NCI-H526 treated with DMSO at 0.1 percent for 48 hours (cell line): ENCODE measurements around the gene PUM1.
A peak's percentile ranks its signal among the peaks of the same experiment; 100 is the strongest.

Source experiments
- DNase-seq: peaks from one replicate; lab custom pipeline; 2025; lab: John Stamatoyannopoulos, UW

The PUM1 gene

DNA sequence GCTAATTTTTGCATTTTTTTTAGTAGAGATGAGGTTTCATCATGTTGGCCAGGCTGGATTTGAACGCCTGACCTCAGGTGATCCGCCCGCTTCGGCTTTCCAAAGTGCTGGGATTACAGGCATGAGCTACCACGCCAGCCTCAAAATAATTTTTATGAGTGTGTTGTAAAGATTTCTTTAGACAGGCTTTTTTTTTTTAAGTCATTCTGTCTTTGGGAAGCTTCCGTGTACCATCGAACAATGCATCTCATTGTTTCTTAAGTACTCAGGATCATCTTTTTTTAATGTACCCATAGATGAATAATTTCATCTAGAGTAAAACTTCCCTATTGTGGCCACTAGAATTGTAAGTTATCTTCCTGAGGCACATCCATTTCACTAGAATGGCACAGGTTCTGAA is 137.3 kb downstream of the PUM1 start:
- DNase-seq: no peak

GRCh38 chr1:30927448-30927847 is 138.1 kb downstream of the PUM1 start:
- no peak for DNase-seq

DNA sequence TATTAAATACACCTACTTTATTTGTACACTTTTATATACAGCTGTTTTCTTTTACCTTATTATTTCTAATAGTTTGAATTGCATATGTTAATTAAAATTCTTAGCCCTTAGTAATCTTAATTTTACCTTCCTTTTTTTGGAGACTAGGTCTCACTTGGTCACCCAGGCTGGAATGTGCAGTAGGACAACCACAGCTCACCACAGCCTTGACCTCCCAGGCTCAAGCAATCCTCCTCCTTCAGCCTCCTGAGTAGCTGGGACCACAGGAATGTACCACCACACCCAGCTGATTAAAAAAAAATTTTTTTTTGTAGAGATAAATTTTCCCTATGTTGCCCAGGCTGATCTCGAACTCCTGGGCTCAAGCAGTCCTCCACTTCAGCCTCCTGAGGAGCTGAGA is 141.9 kb downstream of the PUM1 start:
- no peak for DNase-seq

- DNase-seq: no peak
These were observed 144.7 kb downstream of the PUM1 start for GRCh38 chr1:30920827-30921226.

- DNase-seq: no peak
These were observed 146.3 kb downstream of the PUM1 start for GRCh38 chr1:30919025-30919881.

- no peak for DNase-seq
These were observed 149.2 kb downstream of the PUM1 start for GRCh38 chr1:30916296-30916695.

DNA sequence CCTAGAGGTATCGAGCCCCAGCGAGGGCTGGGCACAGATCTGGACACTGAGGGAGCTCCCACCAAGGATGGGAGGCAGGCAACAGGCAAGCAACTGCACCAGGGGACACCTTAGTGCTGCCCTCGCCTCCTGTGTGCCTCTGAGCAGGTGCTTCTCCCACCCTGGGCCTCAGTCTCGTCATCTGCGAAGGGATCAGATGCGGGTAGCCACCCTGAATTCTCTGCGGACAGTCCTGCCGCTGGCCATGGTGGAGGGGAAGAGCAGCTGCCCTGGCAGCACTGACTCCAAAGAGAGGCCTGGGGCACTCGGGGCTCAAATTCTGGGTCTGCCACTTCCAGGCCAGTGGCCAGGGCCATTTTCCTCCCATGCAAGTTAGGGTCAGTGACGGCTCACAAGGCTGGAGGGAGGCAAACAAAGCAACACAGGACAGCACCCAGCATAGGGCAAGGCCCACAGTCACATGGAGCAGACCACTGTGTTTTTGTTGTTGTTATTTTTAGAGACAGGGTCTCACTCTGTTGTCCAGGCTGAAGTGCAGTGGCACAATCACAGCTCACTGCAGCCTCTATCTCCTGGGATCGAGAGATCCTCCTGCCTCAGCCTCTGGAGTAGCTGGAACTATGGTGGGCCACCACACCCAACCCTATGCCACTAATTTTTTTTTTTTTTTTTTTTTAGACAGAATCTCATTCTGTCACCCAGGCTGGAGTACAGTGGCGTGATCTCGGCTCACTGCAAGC is 149.9 kb downstream of the PUM1 start:
- no peak for DNase-seq

DNA sequence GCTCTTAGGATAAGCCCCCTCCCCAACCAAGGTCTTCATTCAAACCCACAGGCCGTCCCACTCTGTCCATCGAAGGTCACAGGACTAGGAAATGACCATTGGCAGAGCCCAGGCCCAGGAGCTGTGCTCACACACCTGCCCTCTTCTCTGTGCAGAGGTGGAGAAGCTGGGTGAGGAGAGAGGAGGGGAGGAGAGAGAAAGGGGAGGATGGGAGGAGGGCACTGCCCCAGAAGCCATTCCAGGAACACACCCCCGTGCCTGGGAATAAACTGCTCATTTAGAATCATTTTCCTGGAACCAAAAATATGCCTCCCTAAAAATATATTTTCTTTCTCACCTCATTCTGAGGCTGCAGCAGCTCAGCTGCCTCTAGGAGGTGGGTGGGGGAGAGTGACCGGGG is 150.6 kb downstream of the PUM1 start:
- DNase-seq: no peak

DNA sequence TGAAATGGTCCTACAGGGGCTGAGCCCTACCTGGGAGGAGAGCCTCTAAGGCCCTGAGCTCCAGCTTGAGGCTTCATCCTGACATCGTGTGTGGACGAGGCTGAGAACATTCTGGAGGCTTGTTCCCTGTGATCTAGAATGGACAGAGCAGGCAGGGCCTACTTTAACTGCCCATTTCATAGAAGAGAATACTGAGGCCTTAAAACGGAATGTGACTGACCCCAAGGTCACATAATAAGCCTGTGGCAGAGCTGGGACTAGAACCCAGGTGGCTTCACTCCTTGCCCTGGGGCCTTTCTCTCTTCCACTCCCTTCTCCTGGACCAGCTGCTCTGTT is 151.0 kb downstream of the PUM1 start:
- DNase-seq: no peak

GRCh38 chr1:30912913-30913652 is 152.4 kb downstream of the PUM1 start:
- no peak for DNase-seq

GRCh38 chr1:30912224-30912623 is 153.3 kb downstream of the PUM1 start:
- DNase-seq: no peak

DNA sequence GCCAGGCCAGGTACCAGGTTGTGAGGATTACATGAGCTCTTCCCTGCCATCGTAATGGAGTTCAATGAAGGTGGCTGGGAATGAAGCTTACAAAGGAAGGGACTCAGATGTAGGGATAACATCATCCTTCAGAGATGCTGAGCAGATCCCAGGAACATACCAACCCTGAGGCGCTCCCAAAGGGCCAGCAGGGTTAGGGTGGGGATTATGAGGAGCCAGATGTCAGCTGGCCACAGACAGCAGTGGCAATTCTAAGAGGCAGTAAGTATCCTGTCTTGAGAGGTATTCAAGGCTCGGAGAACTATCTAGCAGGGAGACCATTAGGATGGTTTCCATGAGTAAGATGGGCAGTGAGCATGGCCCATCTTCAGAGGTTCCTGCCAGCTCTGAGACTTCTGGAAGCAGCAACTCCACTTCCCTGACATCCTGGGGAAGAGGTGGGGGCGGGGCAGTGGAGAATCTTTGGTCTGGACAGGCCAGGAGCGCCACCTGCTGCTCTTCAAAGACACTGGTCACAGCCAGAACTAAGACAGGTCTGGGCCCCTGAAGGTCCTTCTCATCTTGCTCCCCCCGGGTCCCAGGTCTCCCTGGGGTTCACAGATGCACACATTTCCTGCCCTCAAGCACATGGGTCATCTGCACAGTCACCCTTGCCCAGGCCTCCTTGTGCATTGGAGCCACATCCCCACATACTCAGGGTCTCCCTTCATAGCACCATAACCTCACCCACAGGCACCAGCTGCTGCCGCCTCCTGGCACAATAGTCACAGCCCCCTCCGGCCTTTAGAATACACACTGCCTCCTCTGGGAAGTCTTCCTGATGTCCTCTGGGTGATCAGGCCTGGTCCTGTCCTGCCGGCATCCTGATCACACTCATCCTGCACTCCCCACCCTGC is 154.2 kb downstream of the PUM1 start:
- DNase-seq: peak; percentile 81

GRCh38 chr1:30909365-30910068 is 156.0 kb downstream of the PUM1 start:
- DNase-seq: no peak

GRCh38 chr1:30908696-30909364 is 156.7 kb downstream of the PUM1 start, which contains the start of gene SDC3:
Gene SDC3, minus strand, starts transcription at chr1:30908758. Its CDS starts 172 bp downstream, at chr1:30908586.
- peak; percentile 31 for DNase-seq

GRCh38 chr1:30908316-30908695 is 157.2 kb downstream of the PUM1 start:
- no peak for DNase-seq

DNA sequence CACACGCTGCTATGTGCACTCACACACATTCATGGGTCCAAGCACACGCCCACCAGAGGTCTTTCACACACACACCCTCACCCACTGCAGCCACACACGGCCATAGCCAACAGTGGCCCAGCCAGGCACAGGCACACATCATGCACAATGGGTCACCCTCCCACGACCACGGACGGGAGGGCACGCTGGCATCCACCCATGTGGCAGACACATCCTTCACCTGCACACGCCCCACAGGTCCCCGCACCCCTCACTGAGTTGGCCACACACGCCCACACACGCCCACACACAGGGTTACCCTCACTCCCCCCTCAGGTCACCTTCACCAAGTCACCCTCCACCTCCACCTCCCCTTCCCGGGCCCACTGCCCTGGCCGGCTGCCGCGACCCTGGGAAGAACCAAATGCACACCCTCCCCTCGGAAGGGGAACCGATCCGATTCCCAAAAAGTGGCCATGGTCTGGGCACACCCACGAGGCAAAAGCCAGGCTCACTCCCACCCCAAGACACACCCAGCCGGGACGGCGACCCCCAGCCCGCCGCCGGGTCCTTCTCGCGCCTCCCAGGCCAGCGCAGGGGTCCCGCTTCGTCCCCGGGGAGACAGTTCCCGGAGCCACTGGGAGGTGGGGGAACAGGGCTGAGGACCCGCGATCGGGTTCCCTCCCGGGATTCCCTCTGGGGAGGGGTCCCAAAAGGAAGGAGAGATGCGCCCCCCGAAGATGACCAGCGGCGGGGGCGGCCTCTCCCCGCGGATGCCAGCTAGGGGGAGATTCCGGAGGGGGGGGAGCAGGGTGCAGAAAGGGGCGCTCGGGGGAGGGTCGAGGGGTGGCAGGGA is 157.8 kb downstream of the PUM1 start:
- no peak for DNase-seq

DNA sequence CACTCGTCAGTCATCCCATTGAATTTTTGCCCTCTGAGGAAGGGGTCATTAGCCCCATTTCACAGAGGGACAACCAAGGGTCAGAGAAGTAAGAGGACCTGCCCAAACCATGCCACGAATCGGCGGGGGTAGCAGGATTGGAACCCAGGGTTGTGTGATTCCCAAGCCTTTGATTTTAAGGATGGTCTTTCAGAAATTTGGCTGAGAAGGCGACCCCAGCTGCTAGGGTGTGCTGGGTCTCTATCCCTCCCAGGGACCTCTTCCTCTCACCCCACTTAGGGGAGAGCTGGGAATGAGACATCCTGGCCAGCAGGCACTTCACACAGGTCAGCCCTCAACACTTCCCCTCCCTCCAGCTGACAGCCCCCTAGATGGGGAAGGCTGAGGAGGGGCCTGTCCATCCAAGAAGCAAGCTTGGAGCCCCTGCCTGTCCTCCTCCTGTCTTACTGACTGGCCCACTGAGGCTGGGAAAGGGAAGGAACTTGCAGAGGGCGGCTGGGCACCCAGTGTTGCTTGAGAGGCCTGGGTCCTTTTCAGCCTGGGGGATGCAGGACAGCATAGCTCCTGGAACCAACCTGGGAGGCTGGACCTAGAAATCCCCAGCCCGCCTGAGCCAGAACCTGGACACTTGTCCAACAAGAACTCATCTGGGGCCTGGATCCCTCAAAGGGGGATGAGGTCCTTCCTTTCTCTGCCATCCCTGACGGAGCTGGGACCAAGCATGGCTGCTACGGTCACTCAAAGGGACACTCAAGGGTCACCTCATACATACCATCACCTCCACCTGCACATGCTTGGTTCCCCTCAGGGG is 158.7 kb downstream of the PUM1 start:
- no peak for DNase-seq

DNA sequence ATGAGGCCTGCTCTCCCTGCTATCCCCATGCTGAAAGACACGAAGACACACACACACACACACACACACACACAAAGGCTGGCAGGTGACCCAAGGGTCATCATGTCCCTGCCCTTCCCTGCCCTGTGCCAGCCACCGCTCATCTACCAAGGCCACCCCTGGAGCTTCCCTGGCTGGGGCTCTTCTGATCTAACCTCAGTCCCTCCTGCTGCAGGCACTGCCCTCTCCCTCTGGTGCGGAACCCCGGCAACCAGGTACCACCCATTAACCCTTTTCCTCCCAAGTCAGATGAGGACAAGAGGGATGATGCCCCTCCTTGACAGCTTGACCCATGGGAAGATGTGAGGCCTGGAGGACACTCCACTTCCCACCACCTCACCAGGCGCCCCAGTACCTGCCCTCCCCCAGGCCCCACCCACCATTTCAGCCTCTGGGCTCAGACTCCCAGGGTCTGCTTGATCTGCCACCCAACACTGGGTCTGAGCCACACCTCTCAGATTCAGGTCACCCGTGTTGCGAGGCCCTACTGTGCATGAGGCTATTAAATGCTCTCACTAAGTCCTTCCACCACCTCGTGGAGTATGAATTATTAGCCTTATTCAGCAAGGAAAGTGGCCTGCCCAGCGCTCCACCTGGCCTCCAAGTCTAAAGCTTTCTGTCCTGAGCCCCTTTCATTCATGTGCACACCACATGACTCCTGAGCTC is 159.4 kb downstream of the PUM1 start:
- DNase-seq: no peak
